Left renal cortex interstitium (tissue), 4 donors: Measurements from ENCODE around the gene COL28A1. TPM values are rescaled to one million over a fixed set of nuclear protein-coding genes. Genes with fewer than 3 reads are reported as not detected.

Experiments used
- DNase-seq, 4 donors: peaks; one replicate each; pipeline ENCODE4 v3.0.0-alpha.2; 2013; ENCODE audit warnings: low read depth in 4 of 4, low spot score in 2 of 4, missing footprints in 1 of 4
- polyA plus RNA-seq, 4 donors: library from polyadenylated mRNA; unstranded; fragments of 120-200 nt; gene quantifications; one replicate each; pipeline ENCODE4 v1.2.1, GENCODE V29; 2013; ENCODE audit not compliant: insufficient read length in 4 of 4

The COL28A1 gene
- 10 to 100 TPM; 10.5 to 14.8 (median 12.5) TPM for polyA plus RNA-seq

DNA sequence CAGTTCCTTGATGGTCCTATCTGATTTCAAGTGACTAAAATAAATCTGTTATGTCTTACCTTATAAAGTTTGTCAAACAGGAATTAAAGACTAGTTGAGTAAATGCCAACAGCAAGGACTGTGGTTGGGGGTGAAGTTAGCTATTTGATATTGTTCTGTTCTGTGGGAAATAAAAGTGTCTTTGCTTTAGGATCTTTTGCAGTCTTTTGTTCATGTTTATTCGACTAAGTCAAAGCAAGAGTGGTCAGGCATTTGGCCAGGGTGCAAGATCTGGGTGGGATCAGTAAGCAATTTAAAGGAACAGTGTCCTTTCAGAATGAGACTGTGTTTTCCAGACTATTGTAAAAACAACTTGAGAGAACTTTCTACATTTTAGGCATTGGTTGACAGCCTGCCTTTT, at the start of gene COL28A1:
Gene COL28A1, minus strand, starts transcription at position 183 of the 400 bp plus-strand sequence. CDS start 2,998 bp downstream, outside the sequence.
- DNase-seq, result no peak

DNA sequence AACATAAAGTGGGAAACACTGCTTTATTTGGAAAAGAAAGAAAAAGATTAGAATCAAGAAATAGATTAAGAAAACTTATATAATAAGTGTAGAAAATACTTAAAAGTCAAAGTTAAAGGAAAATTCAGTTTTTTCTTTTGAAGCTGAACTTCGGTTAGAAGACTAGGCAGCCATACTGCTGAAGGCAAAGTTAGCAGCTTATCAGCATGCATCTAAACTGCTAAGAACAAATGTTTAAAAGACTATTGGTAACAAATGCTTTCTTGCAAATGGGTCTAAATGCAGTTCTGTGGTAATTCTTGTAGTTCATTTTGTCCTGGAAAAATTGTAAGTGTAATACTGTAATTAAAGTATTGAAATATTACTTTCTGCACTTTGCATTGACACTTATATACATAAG, 49.0 kb upstream of the COL28A1 start:
- no peak for DNase-seq

DNA sequence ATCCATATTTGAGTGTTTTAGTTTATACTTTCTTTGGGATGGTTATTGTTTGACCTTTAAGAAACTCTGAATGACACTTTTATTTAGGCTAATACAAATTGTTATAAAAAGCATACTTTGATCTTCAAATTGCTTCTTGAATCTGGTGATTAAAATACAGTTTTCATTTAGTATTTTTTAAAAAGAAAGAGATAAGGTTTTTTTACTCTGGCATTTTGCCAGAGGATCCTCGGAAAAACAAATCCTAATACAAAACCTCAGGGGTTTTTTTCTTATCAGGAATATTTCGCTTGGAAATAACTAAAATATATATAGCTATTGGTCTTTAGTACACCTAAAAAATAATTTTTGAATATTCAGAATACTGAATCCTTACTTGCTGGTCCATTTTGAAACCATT, 48.1 kb upstream of the COL28A1 start:
- no peak for DNase-seq

DNA sequence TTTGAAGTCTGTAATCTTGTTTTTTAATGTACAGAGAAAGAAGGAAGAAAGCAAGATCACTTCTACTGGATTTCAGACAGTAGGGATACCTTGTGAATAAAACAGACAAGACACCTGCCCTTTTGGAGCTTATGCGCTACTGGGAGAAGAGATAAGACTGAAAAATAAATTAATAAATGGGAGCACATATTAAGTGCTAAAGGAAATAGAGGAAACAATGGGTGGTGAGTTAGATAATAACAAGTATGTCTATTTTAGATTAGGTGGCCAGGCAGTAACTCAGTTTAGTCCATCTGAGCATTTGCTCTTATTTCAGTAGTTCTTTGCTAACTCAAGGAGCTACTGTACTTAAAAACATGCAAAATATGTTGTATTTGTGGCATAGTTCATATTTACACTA, 46.9 kb upstream of the COL28A1 start:
- DNase-seq, result no peak

DNA sequence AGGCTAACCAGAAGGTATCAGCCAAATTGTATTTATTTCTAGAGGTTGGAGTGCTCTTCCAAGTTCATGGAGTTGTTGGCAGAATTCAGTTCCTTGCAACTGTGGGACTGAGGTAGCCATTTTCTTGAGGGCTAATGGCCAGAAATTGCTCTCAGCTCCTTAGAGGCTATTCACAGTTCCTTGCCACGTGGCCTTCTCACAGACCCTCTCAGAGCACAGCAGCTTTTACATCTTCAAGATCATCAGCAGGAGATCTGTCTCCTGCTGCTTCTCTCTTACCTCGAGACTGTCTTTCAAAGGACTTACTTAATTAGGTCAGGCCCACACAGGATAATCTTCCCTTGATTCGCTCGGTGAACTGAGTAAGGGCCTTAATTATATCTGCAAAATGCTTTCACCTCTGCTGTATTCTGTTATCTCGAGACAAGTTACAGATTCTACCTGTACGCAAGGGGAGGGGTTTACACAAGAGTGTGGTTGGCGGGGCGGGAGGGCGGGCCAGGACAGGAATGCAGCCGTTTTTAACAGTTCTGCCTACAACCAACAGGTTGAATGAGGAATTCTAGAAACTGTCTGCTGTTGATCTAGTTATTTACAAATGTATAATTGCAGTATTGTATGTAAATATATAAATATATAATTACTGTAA, 46.0 kb upstream of the COL28A1 start:
- DNase-seq, result no peak

DNA sequence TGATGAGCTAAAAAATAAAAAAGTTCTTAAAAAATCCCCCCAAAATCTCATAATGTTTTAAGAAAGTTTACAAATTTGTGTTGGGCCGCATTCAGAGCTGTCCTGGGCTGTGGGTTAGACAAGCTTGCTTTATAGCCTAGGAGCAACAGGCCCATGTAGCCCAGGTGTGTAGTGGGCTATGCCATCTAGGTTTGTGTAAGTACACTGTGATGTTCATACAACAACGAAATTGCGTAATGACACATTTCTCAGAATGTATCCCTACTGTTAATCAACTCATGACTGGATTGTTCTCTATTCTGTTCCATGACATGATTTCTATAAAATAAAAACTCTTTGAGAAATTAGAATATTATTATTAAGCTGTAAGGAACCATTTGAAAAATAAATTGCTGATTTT, 44.0 kb upstream of the COL28A1 start:
- DNase-seq, result no peak

DNA sequence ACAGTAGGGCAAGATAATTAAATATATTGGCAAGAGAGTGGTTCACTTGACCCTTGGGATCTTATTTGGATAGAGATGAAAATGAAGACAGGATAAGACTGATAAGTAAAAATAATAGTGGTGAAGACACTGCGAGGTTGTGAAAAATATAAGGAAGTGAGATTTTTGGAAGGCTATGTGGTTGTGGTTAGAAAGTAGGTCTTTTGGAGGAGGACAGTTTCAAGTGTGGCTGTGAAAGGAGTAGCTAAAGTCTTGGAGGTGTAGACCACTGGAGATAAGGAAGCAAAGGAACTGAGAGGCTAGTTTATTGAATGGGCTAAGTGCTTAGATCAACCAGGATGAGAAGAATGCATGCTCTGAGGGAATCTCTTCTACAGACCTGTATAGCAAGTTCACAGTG, 42.2 kb upstream of the COL28A1 start:
- DNase-seq, result no peak

DNA sequence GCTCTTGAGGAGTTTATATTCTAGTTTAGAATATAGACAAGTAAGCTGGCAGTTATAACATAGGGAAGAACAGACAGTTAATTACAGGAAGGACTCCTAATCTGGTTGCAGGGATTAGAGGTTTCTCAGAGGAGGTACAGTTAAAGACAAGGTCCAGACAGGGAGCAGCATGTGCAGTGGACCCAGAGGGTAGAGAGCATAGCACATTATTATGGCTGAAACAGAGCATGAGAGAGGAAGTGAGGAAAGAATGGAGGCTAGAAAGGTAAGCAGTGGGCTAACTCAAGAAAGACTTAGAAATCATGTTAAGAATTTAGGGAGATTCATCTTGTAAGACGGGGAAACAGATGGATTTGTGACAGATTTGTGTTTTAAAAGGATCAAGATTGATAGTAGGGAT, 40.7 kb upstream of the COL28A1 start:
- DNase-seq, result no peak

DNA sequence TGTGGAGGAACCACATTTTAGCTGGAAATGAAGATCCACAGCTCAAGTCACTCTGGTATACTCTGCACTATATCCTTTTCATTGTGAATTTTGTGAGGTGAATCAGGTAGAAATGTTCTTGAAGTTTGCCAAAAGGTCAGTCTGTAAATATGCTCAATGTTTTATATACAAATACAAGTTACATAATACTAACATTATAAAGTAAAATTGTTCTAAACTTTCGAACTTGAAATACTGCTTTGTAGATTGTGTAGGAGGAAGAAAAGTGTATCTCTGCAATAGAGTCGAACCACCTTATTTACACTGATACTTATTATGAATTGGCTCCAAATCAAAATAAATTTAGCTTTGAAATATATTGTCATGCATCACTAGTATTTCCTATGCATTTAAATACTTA, 38.0 kb upstream of the COL28A1 start:
- no peak for DNase-seq

DNA sequence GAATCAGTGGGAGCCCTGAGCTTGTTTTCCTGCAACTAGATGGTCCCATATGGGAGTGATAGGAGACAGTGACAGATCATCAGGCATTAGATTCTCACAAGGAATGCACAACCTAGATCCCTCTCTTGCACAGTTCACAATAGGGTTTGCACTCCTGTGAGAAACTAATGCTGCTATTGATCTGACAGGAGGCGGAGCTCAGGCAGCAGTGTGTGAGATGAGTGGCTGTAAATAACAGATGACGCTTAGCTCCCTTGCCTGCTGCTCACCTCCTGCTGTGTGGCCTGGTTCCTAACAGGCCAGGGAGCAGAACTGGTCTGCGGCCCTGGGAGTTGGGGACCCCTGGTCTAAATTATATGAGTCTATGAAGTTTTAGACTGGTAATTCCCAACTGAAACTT, 34.9 kb upstream of the COL28A1 start:
- no peak for DNase-seq

DNA sequence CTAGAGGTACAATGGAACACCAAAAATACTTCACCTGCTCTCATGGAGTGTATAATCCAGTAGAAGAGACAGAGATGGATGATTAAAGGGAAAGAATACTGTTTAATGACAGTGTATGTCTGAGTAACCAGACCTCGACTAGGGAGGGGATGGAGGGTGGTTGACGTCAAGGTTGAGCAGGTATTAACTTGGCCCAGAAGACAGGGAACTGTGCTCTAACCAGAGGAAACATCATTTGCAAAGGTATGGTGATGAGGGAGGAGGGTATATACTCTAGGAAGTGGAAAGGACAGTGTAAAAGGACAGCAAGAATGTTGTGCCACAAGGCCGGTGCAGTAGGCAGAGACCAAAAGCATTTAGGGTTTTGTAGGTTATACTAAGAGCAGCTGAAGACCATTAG, 33.9 kb upstream of the COL28A1 start:
- no peak for DNase-seq

DNA sequence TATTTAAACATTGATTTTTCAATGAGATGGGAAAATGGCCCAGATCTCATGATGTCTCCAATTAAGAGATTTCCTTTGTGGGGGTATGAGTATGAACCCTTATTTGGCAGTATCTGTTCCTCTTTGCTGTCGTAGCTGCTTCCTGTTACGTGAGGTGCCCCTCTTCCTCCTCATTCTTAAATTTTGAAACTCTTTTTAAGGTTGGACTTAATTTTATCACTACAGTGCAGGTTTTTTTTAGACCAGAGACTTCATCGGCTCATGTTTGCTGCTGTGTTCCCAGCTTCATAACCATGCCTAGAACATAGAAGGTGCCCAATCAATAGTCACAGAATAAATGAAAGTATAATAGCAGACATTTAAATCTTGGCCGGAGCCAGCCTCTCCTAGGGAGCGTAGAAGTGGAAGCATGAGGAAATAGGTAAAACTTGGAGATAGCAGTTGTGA, 33.4 kb upstream of the COL28A1 start:
- DNase-seq, result no peak

DNA sequence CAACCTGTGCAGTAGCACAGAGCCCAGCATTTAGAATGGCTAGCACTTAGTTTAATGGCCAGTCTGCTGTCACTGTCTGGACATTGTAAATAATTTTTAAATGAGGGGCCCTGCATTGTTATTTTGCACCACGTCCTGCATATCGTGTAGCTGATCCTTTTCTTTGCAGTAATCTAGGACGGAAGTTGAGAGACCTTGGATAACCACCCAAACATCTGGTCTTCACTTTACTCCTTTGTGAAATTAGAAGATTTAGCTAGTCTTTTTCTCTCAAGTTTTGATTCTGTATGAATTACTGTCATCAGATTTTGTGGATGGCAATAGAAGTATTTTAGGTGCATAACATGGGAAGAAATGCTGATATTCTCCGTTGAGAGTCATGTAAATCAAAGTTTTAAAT, 32.9 kb upstream of the COL28A1 start:
- DNase-seq, result no peak

DNA sequence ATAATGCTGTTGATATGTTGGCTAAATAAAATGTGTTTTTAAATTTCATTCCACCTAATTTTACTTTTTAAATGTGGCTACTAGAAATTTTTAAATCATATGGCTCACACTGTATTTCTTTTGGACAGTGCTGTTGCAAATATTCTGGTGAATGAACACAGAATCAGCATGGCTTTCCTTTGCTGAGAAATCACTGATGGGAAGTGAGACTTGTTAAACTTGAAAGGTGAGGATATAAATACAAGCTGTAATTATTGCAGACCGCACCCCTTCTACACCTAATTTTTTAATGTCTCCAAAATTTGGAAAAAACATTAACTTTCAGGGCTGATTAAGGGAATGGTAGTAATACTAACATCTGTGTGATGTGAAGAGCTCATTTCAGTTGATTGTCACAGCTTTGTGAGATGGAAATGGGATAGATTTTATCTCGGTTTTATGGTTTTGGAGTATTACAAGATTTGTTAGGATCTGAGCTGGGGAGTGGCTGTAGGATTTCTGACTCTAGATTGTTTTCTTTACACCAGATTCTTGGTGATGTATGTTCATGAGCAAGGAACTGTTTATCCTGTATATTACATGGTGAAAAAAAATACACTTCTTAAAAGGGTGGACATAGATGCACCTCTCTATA, 32.3 kb upstream of the COL28A1 start:
- no peak for DNase-seq

DNA sequence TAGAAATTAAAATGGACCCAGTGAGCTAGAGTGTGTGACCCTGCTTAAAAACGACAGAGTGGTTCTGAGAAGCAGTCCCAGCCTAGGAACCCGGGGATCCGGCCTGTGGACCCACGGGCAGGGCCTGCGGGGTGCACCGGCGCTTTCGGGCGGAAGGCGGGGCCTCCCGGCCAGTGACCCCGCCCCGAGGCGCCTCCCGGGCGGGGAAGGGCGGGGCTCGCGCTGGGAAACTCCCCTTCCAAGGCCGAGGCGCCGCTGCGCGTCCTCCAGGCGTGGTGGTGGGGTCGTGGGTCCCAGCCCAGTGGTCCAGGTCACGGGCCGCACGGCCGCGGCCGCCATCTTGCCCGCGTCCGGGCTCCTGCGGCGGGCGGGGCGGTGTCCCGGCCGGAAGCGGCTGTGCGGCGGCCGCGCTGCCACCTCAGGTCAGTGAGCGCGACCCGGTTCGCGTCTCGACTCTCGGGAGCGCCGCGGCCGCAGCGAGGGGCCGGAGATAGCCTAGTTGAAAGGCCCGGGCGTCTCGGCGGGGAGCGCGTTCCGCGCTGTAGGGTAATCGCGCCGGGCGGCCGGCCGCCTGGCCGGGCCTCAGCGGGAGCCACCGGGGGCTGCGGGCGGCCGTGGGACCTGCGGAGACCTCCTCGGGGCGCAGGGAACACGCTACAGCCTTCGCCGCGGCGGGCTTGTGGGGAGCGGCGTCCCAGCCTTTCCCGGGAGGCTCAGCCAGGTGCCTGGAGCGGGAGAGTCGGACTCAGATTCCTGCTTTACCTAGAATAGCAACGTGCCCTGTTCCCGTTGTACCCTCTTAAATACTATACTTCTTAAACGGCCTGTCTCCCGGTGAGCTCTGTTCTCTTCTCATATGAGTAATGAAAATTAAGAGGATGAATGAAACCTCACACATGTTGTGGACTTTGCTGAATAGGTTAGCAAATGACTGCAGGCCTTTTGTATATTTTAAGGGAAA, 31.3 kb upstream of the COL28A1 start, which contains the start of gene MIOS:
Gene MIOS, plus strand, starts transcription at position 234 of the 961 bp plus-strand sequence. CDS start 5,592 bp downstream, outside the sequence.
- peak; percentile 52 to 71 (median 69) for DNase-seq

DNA sequence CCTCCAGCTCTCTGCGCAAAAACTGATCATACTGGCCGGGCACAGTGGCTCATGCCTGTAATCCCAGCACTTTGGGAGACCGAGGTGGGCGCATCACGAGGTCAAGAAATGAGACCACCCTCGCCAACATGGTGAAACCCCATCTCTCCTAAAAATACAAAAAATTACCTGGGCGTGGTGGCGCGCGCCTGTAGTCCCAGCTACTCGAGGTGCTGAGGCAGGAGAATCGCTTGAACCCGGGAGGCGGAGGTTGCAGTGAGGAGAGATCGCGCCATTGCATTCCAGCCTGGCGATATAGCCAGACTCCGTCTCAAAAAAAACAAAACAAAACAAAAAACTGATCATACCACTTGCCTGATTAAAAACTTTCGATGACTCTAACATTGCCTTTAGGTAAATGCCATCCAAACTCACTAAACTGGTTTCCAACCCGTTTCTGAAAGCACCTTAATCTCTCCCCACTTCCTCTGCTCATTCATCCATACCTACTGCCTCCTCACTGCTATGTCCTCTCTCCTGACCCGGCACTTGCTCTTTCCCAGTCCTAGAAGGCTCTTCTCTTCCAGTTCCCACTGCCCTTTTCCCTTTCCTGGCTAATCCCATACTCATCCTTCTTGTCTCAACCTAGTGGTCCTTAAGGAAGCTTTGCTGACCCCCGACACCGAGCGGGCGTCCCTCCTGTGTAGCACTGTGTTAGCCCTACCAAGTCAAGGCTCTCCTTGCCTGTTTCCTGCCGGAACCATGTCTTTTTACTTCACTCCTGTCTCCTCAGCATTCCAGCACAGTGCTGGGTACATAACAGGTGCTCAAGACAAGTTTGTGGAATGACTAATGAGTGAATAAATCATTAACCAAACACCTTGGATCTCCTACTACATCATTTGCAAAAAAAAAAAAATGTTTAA, 30.3 kb upstream of the COL28A1 start:
- DNase-seq, result peak in 2 of 4 donors; percentile 40 to 43

DNA sequence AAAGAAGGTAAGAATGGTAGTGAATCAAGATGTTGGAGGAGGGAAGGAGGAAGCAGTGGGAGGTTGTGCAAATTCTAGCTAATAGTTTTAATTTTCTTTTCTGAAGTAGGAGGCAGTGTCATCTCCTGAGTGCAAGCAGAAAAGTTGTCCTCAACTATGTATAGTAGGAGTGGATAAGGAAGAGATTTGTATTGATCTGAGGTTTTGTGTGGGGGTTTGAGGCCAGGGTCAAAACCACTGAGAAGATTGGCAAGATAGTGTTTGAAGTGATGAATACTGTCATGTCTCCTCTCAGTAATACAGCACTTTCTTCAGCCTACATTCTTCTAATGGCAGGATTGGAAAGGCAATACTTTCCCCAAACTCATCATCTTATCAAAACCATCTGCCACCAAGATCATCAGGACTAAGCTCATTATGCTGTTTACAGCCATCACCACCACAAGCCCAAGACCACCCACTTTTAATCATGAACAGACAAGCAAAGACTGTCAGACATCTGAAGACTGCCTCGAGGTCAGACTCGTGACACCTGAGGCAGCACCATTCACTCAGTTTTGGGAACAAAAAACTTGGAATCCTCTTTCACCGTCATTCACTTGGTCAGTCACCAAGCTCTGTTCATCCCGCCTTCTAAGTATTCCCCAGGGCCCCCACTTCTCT, 29.5 kb upstream of the COL28A1 start:
- no peak for DNase-seq

DNA sequence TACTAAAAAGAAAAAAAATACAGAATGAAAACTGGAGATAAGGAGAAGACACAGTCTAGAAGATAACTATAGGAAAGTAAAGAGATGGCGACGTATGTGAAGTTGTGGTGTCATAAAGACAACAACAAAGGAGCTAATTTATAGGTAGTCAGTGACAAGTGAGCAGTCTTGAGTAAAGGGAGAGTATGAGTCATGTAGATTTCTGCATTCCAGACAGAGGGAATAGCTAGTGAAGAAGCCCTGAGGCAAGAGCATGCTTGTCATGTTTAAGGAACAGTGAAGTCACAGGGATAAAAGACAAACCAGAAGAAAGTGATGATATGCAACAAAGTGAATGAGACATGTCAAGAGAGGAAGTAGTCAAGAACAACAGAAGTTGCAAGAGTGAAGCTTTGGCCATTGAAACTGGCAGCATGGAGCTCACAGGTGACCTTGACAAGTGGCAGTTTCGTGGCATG, 28.7 kb upstream of the COL28A1 start:
- no peak for DNase-seq

DNA sequence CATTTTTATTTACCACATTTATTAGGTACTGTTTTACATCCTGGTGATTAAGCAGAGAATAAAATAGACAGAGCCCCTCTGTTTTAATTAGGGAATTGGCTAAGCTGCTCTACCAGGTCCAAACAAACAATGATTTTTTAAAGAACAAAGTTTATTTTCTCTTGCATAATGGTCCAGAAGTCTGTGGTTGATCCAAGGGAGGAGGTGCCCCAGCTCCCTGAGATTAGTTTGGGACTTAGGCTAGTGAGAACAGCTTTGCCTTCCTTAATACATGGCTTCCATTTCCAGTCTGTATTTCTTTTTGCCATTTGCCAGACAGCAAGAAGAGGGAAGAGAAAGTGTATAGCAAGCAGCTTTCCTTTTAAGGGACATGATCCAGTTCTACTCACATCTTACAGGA, 28.1 kb upstream of the COL28A1 start:
- no peak for DNase-seq
